GM19025 (cell line): Measurements from ENCODE around the gene PTPRN2.
"Not testable (repeated sequence)": the region's sequence is repeated elsewhere in the genome, so short reads cannot be mapped to it uniquely, and the experiment has no call there.

Experiments
- ATAC-seq: cut with Tn5 transposase; IDR thresholded peaks from one replicate; pipeline ENCODE4 v1.9.1; 2021; ENCODE audit warnings: mild to moderate bottlenecking, low read depth, moderate library complexity; ENCODE audit not compliant: unreplicated experiment

PTPRN2 gene

DNA sequence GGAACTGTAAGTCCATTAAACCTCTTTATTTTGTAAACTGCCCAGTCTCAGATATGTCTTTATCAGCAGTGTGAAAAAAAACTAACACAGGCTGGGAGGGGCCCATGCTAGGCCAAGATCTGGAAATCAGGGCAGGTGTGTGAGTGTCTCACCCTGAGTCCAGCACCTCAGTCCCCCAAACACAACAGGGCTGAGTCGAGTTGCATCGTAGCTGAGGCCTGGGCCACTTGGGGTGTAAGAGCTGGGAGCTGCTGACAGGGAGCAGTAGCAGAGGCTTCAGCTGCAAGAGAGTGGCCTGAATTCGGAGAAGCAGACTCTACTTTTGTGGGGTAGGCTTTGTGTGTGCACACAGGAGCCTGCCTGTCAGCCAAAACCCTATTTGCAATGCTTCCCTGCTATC, 553.1 kb downstream of the PTPRN2 start:
- ATAC-seq, result no peak

DNA sequence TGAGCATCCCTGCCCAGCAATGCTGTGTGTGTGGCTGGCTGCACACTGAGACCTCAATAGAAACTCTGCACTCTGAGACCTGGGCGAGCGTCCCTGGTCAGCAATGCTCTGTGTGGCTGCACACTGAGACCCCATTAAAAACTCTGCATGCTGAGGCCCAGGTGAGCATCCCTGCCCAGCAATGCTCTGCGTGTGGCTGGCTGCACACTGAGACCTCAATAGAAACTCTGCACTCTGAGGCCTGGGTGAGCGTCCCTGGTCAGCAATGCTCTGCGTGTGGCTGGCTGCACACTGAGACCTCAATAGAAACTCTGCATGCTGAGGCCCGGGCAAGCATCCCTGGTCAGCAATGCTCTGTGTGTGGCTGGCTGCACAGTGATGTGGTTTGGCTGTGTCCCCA, 553.7 kb downstream of the PTPRN2 start:
- ATAC-seq, result not testable (repeated sequence)

DNA sequence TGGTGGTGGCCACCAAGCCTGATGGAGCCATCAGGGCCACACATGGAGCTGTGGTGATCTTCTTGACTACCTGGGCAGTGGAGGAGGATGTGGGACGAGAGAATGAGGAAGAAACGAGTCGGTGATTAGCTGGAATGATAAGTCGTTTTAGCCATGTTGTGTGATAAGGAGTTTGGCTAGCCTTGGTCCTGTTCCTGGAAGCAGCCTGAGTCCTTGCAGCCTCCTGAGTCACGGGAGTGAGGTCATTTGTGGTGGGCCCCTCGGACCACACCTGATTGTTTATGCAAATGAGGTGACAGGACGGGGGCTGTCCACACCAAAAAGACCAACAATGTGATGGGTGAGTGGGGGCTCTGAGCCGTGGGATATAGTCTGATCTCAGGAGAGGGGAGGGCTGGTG, 554.4 kb downstream of the PTPRN2 start:
- no peak for ATAC-seq

DNA sequence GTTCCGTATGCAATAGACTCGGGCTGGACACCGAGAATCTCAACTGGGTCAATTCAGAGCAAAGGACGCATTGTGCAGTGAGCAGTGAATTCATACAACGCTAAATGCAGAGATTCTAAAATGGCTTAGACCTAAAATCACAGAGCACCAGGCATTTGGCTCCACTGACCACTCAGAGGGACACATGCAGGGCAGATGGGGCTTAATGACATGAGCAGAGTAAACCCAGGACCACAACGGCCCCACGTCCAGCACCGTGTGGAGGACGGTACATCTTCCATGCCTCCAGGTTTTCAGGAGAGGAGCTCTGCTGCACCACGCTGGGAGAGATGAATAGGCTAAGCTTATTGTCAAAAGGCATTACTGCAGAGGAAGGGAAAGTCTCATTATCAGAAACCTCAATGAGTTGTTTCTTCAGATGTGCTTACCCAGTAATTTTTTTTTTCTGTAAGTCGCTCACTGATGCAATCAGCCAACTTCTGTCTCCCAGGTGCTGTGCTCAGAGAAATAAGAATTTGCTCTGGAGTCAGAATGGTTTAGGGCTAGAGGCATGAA, 555.0 kb downstream of the PTPRN2 start:
- ATAC-seq, result no peak

DNA sequence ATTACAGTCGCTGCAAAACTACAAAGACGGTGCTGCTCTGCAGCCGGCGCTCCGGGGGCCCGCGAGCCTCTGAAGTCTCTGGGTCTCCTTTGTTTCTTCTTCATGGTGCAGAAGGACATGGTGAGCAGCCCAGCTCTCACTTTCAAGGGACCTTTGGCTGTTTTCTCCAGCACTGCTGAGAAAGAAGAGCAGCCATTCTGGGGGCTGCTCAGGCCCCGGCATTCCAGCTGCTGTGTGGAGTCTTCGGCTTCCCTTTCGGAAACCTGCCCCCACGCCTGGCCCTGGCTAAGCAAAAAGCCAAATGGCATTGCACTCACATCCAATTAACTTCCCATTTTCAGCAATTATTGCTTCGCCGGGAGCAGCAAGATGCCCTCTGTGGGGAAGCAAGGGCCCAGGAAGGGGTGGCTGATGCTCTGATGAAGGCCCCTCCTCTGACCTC, 555.7 kb downstream of the PTPRN2 start:
- no peak for ATAC-seq

DNA sequence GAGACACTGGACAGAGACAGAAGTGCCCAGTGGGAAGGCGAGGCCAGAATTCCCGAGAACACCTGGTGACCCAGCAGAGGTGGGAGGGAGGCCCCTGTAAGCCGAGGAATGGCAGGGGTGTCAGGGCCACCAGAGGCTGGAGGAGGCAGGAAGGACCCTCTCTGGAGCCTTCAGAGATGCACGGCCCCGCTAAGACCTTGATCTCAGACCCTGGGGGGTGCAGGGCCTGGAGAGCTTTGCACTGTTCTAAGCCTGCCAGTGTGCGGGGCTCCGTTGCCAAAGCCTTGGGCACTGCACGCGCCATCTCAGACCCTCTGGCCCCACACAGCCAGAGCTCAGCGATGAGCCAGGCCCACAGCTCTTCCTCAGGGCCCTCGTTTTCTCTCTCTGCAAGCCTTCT, 557.1 kb downstream of the PTPRN2 start:
- ATAC-seq, result no peak

DNA sequence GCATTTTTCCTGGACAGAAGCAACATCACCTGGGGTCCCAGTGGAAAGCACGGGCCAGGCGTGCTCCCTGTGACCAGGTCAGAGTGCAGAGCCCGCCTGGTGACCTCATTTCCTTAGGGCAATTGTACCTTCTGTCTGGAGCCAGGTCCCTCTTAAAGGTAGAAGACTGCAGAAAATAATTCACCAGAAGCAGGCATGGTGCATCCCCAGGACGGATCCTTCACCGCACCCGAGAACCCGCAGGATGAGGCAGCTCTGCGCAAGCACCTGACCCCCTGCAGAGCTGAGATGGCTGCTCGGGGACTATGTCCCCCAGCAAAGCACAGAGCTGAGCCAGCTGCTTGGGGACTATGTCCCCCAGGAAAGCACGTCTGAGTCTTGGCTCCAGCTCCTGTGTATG, 557.6 kb downstream of the PTPRN2 start:
- no peak for ATAC-seq

DNA sequence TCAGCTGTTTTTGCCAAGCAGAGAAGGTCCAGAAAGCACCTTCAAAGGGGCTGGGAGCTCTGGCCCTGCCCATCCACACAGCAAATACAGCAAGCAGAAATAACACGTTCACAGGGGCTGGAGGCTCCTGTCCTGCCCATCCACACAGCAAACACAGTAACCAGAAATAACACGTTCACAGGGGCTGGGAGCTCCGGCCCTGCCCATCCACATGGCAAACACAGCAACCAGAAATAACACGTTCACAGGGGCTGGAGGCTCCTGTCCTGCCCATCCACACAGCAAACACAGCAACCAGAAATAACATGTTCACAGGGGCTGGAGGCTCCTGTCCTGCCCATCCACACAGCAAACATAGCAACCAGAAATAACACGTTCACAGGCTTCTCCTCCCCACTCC, 558.1 kb downstream of the PTPRN2 start:
- ATAC-seq, result no peak

DNA sequence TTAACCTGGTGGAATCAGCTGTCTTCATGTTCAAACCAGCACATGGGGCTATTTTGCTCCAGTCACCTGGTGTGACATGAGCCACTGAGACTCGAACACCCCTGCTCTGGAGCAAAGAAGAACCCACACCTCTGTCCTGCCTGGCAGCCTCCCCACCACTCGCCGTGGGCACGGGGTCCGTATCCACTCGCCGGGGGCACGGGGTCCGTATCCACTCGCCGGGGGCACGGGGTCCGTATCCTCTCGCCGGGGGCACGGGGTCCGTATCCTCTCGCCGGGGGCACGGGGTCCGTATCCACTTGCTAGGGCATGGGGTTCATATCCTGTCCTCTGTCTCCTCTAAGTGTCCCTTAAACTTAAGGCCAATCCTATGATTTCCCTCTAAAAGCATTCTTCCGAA, 558.7 kb downstream of the PTPRN2 start:
- ATAC-seq, result no peak

DNA sequence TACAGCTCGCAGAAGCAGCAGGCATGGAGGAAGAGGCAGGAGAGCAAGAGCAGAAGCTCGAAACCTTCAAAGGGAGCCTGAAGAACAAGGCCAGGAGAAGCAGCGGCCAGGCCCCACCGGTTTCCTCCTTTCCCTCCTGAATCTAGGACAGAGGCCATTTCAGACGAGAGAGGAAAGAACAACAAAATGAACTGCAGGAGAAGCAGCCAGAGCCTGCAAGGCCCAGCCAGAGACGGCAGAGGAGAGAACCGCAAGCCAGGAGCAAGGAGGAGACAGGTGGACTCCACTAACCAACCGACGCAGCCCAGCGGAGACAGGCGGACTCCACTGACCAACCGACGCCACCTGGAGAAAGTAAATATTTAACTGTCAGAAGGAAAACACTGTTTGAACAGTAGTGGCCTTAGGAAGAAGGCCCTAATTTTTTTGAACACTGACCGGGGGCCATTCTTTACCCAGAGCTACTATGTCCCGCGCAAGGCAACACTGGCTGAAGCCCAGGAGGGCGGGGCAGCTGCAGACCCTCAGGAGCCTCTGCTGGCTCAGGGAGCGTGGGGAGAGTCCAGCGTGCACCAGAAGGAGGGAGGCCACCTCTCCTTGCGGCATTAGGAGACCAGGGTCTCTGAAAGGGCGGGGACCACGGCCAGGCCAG, 559.2 kb downstream of the PTPRN2 start:
- ATAC-seq, result no peak

DNA sequence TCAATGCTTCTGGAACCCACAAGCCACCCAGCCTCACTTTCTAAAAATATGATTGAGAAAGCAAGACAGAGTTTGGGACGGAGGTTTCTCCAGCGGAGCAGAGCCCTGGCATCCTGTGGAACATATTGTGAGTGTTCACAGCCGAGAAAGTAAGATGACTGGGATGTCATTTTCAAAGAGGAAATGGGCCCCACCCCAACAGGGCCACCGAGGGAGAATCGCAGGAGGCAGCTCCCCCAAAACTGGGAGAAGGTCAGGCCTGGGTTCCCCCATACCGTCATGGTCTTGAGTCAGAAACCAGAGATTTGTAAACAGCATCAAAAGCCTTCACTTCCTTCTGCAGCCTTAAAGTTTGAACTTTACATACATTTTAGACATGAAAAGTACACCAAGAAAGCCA, 560.0 kb downstream of the PTPRN2 start:
- ATAC-seq, result no peak

DNA sequence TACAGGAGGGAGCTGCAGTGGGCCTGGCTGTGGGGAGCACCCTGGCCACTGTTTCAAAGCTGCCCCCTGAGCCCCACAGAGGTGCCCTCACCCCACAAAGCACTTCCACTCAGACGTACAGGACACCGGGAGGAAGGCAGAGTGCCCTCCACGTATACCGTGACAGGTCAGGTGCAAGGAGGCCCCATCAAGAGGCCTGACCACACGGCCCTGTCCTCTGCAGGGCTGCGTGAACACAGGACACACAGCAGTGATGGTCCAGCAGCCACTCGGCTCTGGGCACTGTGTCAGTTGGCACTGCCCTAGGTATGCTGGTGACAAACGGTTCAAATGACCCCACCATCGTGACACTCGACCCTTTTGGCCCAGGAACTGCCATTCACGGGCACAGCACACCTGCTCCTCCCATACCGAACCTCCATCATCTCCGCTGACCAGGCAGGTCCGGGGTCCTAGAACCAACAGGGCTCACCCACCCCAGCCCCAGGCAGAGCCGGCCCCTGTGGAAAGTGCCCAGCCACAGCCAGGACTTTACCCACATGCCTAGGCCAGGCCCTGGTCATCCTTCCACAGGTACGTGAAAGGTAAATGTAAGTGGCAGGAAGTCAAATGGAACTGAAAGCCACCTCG, 560.9 kb downstream of the PTPRN2 start:
- no peak for ATAC-seq

DNA sequence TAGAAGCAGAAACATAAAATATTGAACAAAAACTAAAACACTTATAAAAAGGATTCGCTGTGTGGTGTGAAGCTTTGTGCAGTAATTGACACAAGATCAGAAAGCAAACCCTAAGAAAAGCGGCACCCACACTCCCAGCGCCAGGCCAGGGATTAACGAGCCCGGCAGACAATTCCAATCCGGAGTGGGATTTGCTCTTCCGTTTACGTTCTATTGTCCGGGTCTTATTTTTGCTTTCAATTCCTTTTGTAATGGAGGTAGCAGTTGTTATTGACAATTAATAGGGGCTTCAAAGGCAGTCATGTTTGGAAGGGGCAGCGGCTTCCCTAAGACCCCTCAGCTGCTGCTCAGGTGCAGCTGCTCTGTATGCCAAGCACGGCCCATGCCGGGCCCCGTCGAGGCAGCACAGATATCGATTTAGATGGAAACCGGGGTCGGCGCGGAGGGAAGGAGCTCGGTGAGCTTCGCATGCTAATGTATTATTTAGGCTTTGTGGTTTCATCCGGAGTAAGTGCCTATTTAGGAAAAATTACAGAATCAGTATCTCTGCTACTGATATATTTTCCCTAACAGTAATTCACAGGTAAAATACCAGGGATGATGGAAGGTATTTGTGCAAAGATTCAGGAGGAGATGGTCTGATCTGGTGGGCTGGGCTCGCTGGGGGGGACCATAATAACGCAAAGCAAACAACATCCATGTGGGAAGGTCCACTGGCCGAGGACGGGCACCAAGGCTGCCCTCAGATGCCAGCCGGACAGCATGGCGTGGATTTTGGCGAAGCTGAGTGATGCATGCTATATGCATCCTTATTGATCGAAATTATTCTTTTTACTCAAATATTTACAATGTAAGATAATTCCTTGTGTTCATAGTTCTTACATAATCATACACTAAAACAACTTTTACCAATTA, 561.7 kb downstream of the PTPRN2 start:
- ATAC-seq, result no peak

DNA sequence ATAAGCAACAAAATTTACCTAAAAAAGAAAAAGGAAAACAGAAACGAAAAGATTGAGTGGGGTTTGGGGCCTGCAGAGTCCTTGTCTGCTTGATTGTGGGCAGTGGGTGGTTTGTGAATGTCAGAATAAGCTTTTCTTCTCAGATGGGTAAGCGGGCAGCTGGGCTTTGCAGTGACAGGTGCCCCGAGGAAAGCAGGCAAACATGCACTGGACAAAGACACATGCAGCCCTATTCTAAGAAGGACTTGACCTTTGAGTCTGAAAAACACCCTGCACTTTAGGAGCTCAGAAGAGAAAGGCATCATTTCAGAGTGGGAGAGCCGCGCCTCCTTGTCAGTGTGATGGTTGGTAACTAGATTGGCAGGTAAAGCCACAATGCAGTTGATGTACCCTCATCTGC, 562.7 kb downstream of the PTPRN2 start:
- no peak for ATAC-seq

DNA sequence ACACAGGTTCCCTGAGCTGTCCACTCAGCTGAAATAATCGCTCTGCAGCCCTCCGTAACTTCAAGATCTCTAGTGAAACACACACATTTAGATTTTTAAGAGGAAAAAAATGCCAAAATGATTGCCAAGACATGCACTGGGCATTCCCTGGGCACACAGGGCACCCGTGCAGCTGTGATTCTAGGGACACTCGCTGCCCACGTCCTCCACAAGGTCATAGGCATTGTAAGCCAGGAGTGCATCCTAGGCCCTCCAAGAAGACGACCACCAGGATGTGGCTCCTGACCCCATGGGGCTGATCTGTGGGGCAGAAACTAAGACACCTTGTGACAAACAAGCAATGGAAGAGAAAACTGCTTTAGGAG, 563.3 kb downstream of the PTPRN2 start:
- ATAC-seq, result no peak

DNA sequence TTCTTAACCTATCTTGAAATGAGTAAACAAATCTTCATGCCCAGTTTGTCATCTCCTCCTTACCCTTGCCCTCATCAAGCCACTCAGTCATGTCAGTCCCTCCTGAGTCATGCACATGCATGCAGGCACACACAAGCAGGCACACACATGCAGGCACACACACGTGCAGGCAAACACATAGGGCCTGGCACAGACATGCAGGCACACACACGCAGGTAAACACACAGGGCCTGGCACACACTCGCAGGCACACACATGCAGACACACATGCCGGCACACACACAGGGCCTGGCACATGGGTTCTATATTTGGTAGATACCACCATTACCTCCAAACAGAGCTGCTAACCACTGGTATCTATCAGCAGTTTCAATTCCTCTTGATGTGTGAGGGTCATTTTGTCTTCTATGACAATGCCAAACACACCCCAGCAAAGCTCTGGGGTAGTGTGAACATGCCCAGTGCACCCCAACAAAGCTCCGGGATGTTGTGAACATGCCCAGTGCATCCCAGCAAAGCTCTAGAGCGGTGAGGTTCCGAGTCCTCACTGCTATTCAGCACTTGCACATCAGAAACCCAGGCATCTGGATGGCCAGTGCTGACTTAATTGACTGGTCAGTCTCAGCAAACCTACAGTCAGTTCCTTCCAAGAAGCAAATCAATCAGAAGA, 563.8 kb downstream of the PTPRN2 start:
- no peak for ATAC-seq

DNA sequence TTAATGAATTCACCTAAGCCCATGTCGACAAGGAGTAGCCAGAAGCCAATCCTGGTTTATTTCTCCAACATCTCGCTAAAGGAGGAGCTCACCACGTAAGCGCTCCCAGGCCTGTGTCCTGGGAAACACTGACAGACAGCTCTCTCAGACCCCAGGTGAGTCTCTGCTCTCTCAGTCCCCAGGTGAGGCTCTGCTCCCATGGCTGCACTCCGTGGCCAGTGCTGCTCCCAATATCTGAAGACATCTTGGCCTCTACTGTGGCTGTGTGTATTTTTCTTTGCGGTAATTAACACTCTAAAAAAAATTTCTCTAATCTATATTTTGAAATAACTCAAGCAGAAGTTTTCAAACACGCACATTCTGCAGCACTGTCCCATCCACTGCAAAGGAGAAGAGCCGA, 564.5 kb downstream of the PTPRN2 start:
- no peak for ATAC-seq

DNA sequence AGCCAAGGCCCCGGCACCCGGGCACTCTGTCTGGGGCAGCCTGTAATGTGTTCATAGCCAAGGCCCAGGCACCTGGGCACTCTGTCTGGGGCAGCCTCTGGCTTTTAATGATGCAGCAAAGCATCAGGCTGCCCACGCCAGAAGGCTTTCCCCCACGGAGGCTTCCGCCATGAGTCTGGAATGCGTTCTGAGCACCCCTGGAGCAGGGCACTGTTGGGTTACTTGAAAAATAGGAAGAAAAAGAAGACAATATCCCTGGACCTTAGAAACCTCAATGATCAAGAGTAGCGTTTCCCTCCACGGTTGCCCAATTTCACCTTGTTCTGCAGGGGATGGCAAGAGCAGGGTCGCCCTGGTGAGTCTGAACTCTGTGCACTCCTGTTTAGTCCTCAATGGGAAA, 565.0 kb downstream of the PTPRN2 start:
- ATAC-seq, result no peak

DNA sequence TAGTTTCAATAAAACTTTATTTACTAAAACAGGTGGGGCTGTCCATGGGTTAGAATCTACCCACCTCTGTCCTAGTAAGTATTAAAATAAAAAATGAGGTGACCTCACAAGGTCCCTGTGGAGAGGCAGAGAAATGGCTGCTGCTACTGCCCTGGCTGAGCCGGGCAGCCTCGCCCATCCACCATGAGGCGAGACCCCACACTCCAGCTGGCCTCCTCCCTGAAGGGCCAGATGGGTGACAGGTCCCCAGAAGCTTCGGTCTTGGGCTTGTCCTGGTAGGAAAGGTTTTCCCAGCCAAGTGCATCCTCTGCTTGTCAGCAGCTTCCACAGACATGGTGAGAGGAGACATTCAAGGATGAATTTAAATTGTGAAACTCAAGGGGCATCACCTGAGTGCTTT, 565.8 kb downstream of the PTPRN2 start:
- no peak for ATAC-seq

DNA sequence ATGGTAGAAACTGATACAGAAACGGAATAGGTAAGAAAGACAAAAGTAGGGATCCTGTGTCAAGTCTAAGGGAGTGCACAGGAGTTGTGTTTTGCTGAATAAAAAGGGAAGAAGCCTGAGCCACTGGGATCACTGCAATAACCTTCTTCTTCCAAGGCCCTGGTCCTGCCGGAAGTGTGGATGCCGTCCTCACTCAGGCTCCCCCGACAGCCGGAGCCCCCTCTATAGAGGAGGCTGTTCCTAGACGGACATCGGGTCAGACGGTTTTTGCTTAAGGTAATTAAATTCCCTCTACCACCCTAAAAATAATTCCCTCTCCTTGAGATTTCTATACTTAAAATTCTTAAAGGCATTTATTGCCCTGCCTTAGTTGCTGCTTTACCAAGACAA, 566.9 kb downstream of the PTPRN2 start:
- no peak for ATAC-seq
